ENCODE data around the gene ALDH1A3.

The ALDH1A3 gene

GRCh38 chr15:100947760-100948429 lies 68.3 kb downstream of the ALDH1A3 start:
- no peak for DNase-seq (ENCODE audit: low read depth)
- peak overlapping the region; percentile 27 for H3K4me3 ChIP-seq (ENCODE audit: low read depth, low read length)
- no peak for TF ChIP-seq CTCF (IDR thresholded peaks at IDR 0.05; ENCODE audit: low read depth, low read length, missing control alignments)

- H3K4me3 ChIP-seq (ENCODE audit: low read depth, low read length) = peak overlapping the region; percentile 27; the same call in 1 of the 2 replicates
- DNase-seq (ENCODE audit: low read depth) = no peak
- TF ChIP-seq CTCF (IDR thresholded peaks at IDR 0.05; ENCODE audit: low read depth, low read length, missing control alignments) = no peak
These were observed 68.8 kb downstream of the ALDH1A3 start for GRCh38 chr15:100948430-100948762.

GRCh38 chr15:100949691-100950090 lies 70.1 kb downstream of the ALDH1A3 start:
- TF ChIP-seq CTCF (IDR thresholded peaks at IDR 0.05; ENCODE audit: low read depth, low read length, missing control alignments) = no peak
- H3K4me3 ChIP-seq (ENCODE audit: low read depth, low read length) = no peak overlapping the region
- no peak for DNase-seq (ENCODE audit: low read depth)

- no peak for TF ChIP-seq CTCF (IDR thresholded peaks at IDR 0.05; ENCODE audit: low read depth, low read length, missing control alignments)
- no peak for DNase-seq (ENCODE audit: low read depth)
- H3K4me3 ChIP-seq (ENCODE audit: low read depth, low read length) = no peak overlapping the region
These were observed 72.3 kb downstream of the ALDH1A3 start for GRCh38 chr15:100951965-100952364.

- no peak overlapping the region for H3K4me3 ChIP-seq (ENCODE audit: low read depth, low read length)
- DNase-seq (ENCODE audit: low read depth) = no peak
- no peak for TF ChIP-seq CTCF (IDR thresholded peaks at IDR 0.05; ENCODE audit: low read depth, low read length, missing control alignments)
These were observed 72.9 kb downstream of the ALDH1A3 start for GRCh38 chr15:100952566-100952965.

GRCh38 chr15:100958326-100959065 lies 78.9 kb downstream of the ALDH1A3 start:
- no peak for DNase-seq (ENCODE audit: low read depth)
- H3K4me3 ChIP-seq (ENCODE audit: low read depth, low read length) = no peak overlapping the region

More at GRCh38 chr15:100958326-100959065, 78.9 kb downstream of the ALDH1A3 start:
- TF ChIP-seq CTCF (IDR thresholded peaks at IDR 0.05; ENCODE audit: low read depth, low read length, missing control alignments) = no peak
